Measurements from ENCODE around the gene LSM14A.
"Not testable (repeated sequence)": the region's sequence is repeated elsewhere in the genome, so short reads cannot be mapped to it uniquely, and the experiment has no call there.

Gene LSM14A

DNA sequence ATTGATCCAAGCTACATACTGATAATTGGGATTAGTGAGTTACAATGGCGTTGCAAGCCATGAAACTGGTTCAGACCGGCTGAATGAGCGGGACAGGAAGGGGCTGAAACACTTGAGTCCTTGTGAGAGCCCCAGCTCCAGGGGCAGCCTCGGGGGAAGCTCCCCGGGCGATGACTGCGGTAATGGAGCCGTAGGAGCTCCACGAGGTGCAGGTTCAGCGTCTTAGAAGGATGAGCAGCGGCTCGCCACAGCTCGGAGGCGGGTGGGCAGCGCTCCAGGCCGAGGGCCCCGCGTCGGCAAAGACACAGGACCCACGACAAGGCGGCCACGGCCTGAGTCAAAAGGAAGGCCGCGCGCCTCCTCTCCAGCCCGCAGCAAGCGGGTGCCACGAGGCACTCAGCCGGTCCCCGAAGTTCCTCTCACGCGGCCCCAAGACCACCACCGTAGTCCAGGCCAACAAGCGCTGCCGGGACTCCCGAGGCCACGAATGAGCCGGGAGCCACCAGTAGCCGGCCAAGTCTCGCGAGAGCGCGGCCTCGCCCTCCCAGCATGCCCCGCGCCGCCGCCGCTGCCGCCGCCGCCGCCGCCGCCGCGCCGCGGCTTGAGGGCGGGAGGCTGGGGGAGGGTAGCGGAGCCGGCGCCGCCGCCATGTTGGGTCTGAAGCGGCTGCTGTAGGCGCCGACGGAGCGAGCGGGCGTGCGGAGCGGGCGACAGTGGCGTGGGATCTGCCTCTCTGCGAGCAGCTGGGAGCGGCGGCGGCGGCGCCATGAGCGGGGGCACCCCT lies at the start of gene LSM14A:
TSS of gene LSM14A (plus strand) at position 628 of the 784 bp plus-strand sequence. CDS start at position 767, 139 bp downstream.
- peak; percentile 92 for DNase-seq

DNA sequence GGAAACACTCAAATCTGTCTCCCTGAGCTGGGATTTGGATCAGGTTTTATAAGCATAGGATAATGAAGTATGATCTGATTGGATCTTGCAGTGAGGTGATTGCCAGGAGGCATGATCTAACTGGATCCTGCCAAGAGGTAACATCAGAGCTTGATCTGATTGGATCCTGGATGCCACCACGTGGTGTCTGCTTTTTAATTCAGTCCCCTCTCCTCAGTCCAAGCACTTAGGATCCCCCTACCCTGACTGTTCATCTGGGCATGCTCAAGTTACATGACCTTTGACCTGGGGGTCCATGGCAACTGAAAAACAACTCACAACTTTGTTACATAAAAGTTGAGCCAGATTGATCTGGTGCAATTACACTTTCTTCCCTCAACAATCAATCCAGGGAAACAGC lies 47.5 kb upstream of the LSM14A start:
- DNase-seq = no peak

DNA sequence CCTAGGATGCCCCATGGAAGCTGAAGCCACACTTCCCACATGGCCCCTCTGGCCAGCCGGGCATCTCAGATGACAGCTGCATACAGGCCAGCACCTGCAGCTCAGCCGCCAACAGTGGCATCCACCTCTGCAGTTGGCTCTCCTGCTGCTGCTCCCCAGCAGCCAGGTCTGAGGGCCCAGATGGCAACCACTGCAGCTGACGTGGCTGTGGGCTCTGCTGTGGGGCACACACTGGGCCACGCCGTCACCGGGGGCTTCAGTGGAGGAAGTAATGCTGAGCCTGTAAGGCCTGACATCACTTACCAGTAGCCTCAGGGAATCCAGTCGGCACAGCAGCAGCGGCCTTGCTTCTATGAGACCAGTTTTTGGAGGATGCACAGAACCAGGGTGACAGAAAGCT lies 45.3 kb upstream of the LSM14A start:
- DNase-seq = no peak

DNA sequence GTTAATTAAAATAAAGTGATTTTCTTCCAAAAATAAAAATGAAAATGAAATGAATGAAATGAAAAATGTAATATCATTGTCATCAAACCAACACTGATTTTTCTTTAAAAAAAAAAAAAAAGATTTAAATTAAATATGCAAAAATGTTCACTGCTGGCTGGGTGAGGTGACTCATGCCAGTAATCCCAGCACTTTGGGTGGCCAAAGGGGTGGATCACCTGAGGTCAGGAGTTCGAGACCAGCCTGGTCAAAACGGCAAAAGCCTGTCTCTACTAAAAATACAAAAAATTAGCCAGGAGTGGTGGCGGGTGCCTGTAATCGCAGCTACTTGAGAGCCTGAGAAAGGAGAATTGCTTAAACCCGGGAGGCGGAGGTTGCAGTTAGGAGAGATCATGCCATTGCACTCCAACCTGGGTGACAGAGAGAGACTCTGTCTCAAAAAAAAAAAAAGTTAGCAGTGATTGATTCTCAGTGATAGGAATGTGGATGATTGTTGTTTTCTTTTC lies 44.6 kb upstream of the LSM14A start:
- no peak for DNase-seq

DNA sequence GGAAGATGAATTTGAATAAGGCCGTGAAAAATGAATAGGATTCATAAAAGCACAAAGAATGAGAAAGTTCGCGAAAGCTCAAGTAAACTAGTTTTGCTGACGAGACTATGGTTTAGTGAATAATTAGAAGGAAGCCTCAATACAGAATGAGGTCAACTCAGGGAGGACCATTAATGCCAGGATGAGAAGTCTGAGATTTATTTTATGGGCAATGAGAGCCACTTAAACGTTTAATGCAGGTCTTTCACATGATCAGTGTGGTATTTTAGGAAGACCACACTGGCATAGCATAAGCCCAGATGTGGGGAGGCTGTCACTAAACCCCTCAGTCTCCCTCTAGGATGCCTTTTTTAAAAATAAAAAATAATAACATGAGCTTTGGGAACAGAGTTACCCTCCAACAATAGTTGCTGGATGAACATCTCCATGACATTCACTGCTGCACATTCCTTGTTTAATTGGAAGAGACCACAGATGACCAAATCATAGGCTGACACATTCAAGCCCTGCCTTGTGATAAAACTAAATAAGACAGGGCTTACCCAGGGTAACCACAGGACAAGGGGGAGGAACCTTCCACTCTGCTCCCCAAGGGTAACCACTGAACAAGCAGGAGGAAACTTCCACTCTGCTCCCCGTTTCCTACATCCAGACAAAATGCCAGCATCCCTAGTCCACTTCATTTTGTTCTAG lies 43.6 kb upstream of the LSM14A start:
- no peak for DNase-seq

DNA sequence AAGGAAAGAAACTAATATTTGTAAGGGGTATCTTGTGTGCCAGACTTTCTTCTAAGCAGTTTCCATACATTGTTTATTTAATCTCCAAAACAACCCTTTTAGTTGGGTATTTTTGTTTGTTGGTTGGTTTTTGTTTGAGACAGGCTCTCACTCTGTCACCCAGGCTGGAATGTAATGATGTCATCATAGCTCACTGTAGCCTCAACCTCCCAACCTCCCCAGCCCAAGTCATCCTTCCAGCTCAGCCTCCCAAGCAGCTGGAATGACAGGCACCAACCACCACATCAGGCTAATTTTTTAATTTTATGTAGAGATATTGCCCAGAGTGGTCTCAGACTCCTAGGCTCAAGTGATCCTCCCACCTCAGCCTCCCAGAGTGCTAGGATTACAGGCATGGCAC lies 41.2 kb upstream of the LSM14A start:
- no peak for DNase-seq

DNA sequence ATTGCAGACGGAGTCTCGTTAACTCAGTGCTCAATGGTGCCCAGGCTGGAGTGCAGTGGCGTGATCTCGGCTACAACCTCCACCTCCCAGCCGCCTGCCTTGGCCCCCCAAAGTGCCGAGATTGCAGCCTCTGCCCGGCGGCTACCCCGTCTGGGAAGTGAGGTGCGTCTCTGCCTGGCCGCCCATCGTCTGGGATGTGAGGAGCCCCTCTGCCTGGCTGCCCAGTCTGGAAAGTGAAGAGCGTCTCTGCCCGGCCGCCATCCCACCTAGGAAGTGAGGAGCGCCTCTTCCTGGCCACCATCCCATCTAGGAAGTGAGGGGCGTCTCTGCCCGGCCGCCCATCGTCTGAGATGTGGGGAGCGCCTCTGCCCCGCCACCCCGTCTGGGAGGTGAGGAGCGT lies 40.2 kb upstream of the LSM14A start:
- not testable (repeated sequence) for DNase-seq

DNA sequence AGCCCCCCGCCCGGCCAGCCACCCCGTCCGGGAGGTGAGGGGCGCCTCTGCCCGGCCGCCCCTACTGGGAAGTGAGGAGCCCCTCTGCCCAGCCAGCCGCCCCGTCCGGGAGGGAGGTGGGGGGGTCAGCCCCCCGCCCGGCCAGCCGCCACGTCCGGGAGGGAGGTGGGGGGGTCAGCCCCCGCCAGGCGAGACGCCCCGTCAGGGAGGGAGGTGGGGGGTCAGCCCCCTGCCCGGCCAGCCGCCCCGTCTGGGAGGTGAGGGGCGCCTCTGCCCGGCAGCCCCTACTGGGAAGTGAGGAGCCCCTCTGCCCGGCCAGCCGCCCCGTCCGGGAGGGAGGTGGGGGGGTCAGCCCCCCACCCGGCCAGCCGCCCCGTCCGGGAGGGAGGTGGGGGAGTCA lies 39.6 kb upstream of the LSM14A start:
- not testable (repeated sequence) for DNase-seq

DNA sequence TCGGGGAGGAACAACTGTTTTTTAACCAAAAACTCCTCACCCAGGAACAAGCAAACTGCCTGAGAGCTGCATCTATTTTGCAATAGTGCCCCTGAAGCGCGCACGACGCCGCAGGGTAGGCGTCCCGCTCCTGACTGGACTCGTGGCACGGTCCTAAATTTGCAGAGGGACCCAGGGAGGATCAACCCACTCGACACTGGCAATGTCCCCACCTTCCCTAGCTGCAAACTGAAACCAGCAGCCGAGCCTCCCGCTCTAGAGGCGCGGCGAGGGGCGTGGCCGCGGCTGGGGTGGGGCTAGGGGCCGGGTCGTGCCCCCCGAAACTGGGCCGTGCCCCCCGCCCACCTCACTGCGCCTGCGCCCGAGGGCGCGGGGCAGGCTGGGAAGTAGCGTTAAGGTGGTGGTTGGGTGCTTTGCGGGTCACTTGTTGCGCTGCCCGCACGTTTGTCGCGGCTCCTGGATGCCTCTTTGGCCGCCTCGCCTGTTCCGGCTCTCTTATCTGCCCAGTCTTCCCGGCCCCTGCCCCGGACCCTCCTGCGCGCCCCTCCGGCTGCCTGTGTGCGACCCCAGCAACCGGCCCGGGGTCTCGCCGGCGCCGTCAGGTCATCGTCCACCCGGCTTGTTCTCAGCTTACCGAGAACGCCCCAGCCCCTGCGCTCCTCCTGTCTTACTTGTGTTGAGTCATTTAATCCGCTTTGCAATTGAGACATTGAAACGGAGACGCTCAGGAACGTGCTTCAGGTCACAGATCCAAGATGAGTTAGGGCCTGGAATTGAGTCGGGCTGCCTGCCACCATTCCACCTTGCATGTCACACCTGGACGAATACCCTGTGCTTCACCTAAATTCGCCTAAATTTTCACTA lies 37.9 kb upstream of the LSM14A start:
- peak; percentile 94 for DNase-seq

DNA sequence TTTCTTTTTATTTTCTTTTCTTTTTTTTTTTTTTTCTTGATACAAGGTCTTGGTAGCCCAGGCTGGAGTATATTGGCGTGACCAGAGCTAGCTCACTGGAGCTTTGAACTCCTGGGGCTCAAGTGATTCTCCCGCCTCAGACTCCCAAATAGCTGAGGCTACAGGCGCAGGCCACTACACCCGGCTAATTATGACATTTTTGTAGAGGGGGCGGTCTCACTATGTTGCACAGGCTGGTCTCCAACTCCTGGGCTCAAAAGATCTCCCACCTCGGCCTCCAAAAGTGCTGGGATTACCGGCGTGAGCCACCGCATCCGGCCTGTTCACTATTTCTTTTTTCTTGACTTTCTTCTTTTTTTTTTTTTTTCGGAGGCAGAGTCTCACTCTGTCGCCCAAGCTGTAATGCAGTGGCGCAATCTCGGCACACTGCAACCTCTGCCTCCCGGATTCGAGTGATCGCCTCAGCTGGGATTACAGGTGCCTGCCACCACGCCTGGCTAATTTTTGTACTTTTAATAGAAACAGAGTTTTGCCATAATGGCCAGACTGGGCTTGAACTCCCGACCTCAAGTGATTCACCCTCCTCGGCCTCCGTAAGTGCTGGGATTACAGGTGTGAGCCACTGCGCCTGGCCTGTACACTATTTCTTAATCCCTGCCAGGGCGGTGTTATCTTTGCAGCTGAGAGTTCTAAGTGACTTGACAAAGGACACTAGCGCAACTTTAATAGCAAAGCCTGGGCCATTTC lies 37.1 kb upstream of the LSM14A start:
- DNase-seq = no peak

DNA sequence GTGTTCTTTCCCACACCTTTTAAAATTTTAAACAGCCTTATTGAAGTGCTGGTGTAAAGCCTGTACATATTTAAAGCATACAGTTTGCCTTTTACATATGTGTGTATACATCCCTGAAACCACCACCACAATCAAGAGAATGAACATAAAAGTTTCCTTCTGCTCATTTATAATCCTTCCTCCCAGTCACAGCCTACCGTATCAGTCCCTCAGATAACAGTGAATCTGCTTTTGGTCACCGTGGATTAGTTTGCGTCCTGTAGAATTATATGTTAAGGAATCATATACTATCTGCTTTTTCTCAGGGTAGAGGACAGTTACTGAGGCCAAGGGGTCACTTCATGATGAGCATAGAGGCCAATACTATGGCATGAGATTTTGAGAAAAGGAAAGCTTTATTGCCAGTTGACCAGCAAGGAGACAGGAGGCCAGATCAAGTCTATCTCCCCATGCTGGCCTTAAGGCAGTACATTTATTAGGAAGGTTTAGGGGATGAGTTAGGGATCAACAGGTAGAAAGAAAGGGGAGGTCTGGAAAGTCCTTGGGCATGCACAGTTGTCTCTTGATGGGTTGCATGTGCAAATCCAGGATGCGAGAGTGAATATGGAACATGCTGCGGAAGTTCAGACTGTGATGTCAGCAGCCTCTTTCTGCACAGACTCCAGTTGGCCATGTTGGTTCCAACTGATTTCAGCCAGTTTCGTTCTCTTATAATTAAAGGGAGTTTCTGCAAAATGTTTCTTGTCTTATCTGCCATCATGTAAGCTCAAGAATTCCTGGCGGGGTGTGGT lies 36.3 kb upstream of the LSM14A start:
- no peak for DNase-seq

DNA sequence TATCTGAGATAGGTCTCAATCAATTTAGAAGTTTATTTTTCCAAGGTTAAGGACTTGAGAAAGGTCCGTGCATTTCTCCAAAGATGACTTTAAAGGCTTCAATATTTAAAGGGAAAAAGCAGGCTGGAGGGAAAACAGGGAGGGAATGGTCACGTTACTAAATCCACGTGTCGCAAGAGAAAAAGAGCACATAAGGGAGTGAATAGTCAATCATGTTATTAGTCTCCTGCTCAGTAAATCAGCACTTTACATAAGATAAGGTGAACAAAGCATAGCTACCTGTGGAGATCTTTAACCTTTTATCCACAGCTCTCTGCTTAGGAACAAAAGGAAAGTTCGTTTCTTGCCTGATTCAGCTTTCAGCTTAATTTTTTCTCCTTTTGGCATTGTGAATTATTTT lies 31.3 kb upstream of the LSM14A start:
- DNase-seq = no peak

DNA sequence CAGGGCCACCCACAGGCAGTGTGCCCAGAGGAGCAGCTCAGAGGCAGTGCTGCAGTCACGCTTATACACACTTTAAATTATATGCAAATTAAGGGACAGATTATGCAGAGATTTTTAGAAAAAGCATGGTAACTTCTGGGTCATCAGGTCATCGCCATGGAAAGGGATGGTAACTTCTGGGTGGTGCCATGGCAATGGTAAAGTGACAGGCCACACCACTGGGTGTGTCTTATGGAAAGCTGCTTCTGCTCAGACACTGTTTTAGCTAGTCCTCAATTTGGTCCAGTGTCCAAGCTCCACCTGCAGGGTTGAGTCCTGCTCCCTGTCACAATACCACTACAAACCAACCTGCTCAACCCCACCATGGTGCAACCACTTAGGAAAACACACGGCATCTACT lies 29.9 kb upstream of the LSM14A start:
- DNase-seq = no peak

DNA sequence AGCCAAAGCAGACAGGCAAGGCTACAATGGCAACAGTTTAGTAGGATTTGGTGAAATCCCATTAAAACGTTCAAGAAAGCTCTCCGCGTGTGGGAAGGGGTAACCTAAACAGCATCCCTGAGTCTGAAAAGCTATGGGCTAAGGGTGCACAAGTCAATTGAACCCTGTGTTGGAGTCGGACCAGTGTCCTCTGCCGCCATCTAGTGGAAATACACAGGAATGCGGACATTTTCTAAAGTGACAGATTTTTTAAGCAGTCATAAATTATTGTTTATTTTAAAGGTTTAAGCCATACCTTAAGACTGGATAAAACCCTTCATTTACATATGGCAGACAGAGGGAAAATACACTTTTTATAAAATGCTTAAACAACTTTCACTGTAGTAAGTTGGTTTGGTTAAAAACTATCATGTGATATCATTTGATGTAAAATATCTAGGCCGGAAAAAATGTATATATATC lies 26.5 kb upstream of the LSM14A start:
- DNase-seq = peak; percentile 24

DNA sequence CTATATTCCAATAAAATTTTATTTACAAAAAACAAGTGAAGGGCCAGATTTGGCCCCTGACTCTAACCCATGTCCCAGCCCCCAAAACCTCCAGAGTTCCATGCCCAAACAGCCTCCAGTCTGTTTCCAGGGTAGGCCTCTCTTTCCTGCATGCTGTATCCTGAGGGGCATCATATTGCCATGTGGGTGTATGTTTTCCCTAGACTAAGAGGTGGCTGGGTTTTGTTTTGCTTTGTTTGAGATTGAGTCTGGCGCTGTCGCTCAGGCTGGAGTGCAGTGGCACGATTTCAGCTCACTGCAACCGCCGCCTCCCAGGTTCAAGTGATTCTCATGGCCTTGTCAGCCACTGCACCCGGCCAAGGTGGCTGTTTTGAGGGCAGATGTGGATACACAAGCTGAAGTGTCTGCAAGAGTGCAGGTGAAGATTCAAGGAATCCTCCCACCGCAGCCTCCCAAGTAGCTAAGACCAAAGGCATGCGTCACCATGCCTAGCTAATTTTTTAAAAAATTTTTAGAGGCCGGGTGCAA lies 23.6 kb upstream of the LSM14A start:
- DNase-seq = no peak

DNA sequence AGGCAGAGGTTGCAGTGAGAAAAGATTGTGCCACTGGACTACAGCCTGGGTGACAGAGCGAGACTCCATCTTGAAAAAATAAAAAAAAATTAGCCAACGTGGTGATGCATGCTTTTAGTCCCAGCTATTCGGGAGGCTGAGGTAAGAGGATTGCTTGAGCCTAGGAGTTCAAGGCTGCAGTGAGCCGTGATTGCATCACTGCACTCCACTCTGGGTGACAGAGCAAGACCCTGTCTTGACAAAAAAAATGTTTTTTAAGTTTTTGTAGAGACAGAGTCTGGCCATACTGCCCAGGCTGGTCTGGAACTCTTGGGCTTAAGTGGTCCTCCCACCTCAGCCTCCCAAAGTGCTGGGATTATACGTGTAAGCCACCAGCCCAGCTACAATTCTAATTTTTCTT lies 22.4 kb upstream of the LSM14A start:
- no peak for DNase-seq

DNA sequence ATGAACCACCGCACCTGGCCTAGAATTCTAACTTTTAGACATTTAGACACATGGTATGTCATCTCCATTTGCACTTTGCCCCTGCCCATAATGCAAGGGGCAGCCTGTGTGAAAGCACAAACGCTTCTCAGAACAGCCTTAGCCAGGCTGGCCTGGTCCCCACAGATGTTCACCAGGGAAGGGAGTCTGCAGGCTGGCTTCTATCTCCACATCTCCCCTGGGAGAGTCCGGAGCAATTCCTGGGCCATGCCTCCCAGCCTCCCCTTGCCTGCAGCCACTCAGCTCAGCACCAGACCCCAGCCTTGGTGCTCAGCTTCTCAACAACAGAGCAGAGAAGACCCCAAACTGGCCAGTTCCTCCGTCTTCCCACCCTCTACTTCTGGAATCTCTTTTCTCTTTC lies 21.7 kb upstream of the LSM14A start:
- DNase-seq = no peak

DNA sequence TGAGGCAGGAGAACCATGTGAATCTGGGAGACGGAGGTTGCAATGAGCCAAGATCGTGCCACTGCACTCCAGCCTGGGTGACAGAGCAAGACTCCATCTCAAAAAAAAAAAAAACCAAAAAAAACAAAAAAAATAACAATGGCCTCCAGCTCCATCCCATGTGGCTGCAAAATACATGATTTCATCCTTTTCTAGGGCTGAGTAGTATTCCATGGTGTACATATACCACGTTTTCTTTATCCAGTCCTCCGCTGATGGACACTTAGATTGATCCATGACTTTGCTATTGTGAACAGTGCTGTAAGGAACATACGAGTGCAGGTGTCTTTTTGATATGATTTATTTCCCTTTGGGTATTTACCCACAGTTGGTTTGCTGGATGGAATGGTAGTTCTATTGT lies 20.9 kb upstream of the LSM14A start:
- DNase-seq = no peak

DNA sequence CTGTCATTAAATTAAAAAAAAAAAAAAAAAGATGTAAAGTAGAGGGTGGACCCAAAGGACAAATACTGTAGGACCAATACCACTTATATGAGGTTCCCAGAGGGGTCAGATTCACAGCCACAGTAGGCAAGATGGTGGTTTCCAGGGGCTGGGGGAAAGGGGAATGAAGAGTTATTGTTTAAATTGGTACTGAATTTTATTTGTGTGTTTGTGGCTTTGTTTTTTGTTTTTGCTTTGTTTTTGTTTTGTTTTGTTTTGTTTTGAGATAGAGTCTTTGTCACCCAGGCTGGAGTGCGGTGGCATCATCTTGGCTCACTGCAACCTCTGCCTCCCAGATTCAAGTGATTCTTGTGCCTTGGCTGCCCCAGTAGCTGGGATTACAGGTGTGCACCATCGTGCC lies 17.9 kb upstream of the LSM14A start:
- DNase-seq = no peak

DNA sequence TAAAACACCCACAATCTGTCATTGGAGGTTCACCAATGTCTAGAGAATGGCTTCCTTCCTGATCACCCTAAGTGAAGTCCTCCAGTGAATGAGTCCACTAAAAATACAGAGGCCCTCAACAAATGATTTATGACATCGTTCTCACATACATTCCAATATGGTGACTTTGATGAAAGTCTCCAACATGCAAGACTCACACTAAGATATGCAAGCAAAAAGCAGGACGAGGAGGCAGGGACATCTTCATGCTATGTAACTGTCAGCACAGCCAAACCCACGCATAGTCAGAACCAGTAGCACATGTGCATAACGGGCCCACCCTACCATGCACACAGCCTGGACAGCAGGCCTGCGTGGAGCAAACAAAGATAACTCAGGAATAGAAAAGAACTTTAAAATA lies 16.6 kb upstream of the LSM14A start:
- DNase-seq = no peak

DNA sequence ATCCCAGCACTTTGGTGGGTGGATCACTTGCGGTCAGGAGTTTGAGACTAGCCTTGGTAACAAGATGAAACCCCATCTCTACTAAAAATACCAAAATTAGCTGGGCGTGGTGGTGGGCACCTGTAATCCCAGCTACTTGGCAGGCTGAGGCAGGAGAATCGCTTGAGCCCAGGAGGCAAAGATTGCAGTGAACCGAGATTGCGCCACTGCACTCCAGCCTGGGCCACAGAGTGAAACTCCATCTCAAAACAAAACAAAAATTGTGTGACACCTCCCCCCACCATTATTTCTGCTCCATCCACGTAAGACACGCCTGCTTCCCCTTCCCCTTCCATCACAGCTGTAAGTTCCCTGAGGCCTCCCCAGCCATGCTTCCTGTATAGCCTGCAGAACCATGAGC lies 13.3 kb upstream of the LSM14A start:
- not testable (repeated sequence) for DNase-seq

All from stimulated activated CD4-positive, alpha-beta T cell treated with anti-CD3 and anti-CD28 coated beads, Interleukin-4, amount 100 ng/mL, for 1 hour (primary cell).